ENCODE data around the gene RAB7B. TPM values are rescaled to one million over a fixed set of nuclear protein-coding genes. Genes with fewer than 3 reads are reported as not detected.

RAB7B gene
- total RNA-seq, 5 donors from 2014 or later (not counting 1 experiment from before 2014, with no cell fraction given), result 0.15 to 0.22 TPM; not detected in 3

GRCh38 chr1:205936311-205936710 is 66.9 kb downstream of the RAB7B start:
- Mint-ChIP-seq H3K36me3 (no peaks in the 10 kb centered on the region), H3K4me1 (no peaks in the 10 kb centered on the region), H3K27me3 (peaks cover 56 to 59% of the 10 kb centered on the region in 2 donors), H3K4me3 (no peak overlapping the region), H3K27ac (peak overlapping the region in 1 of 2 donors; percentile 28), H3K9me3 (no peaks in the 10 kb centered on the region)
- Histone ChIP-seq H3K4me3 (ENCODE audit: control insufficient read depth in 1 of 2, extremely low read depth in 1 of 2, low read length in 1 of 2) (no peak overlapping the region), H3K27me3 (replicated peaks in 1 of 2; ENCODE audit: control insufficient read depth in 2 of 2, extremely low read depth in 1 of 2, insufficient read depth in 2 of 2, low read length in 1 of 2) (peaks cover 0 to 63% of the 10 kb centered on the region in 2 experiments), H3K36me3 (ENCODE audit: control insufficient read depth in 2 of 2, extremely low read depth in 1 of 2, insufficient read depth in 1 of 2, low read length in 1 of 2) (no peaks in the 10 kb centered on the region), H3K27ac (ENCODE audit: low read length) (no peak overlapping the region), H3K9me3 (no peaks in the 10 kb centered on the region), H3K4me1 (ENCODE audit: control insufficient read depth in 1 of 2, extremely low read depth in 1 of 2, insufficient read depth in 2 of 2, low read length in 2 of 2) (no peaks in the 10 kb centered on the region)
- CTCF ChIA-PET, result no interaction called here
- ATAC-seq (replicated peaks in 1 of 4), result no peak
- POLR2A ChIA-PET, result no interaction called here
- no peak for DNase-seq
- WGBS (ENCODE audit: insufficient coverage), result 80% methylated on average over 5 of the region's 6 CpGs

- peaks cover 0 to 60% of the 10 kb centered on the region in 2 experiments for H3K27me3 ChIP-seq (replicated peaks in 1 of 2; ENCODE audit: control insufficient read depth in 2 of 2, extremely low read depth in 1 of 2, insufficient read depth in 2 of 2, low read length in 1 of 2)
- H3K27ac Mint-ChIP-seq, result no peak overlapping the region
- DNase-seq (no peak), ATAC-seq (replicated peaks in 1 of 4) (no peak)
- no peak overlapping the region for H3K4me3 Mint-ChIP-seq
- H3K36me3 ChIP-seq (ENCODE audit: control insufficient read depth in 2 of 2, extremely low read depth in 1 of 2, insufficient read depth in 1 of 2, low read length in 1 of 2), result no peaks in the 10 kb centered on the region
- no peak overlapping the region for H3K4me3 ChIP-seq (ENCODE audit: control insufficient read depth in 1 of 2, extremely low read depth in 1 of 2, low read length in 1 of 2)
- POLR2A ChIA-PET, result no interaction called here
- peaks cover 55 to 58% of the 10 kb centered on the region in 2 donors for H3K27me3 Mint-ChIP-seq
- no peaks in the 10 kb centered on the region for H3K36me3 Mint-ChIP-seq
- no peaks in the 10 kb centered on the region for H3K4me1 ChIP-seq (ENCODE audit: control insufficient read depth in 1 of 2, extremely low read depth in 1 of 2, insufficient read depth in 2 of 2, low read length in 2 of 2)
- H3K4me1 Mint-ChIP-seq, result no peaks in the 10 kb centered on the region
- H3K27ac ChIP-seq (ENCODE audit: low read length), result no peak overlapping the region
- H3K9me3 Mint-ChIP-seq, result no peaks in the 10 kb centered on the region
- WGBS (ENCODE audit: insufficient coverage), result 82% methylated on average over 8 of the region's 8 CpGs
- CTCF ChIA-PET, result no interaction called here
- H3K9me3 ChIP-seq, result no peaks in the 10 kb centered on the region
Measured at GRCh38 chr1:205935869-205936268, 67.3 kb downstream of the RAB7B start.

- 86% methylated on average over 4 of the region's 7 CpGs for WGBS (ENCODE audit: insufficient coverage)
- no peaks in the 10 kb centered on the region for H3K4me1 ChIP-seq (ENCODE audit: control insufficient read depth in 1 of 2, extremely low read depth in 1 of 2, insufficient read depth in 2 of 2, low read length in 2 of 2)
- H3K4me1 Mint-ChIP-seq, result no peaks in the 10 kb centered on the region
- H3K9me3 ChIP-seq, result no peaks in the 10 kb centered on the region
- no peak for DNase-seq
- no peaks in the 10 kb centered on the region for H3K9me3 Mint-ChIP-seq
- H3K27me3 ChIP-seq (replicated peaks in 1 of 2; ENCODE audit: control insufficient read depth in 2 of 2, extremely low read depth in 1 of 2, insufficient read depth in 2 of 2, low read length in 1 of 2), result peaks cover 0 to 49% of the 10 kb centered on the region in 2 experiments
- H3K36me3 ChIP-seq (ENCODE audit: control insufficient read depth in 2 of 2, extremely low read depth in 1 of 2, insufficient read depth in 1 of 2, low read length in 1 of 2), result no peaks in the 10 kb centered on the region
- ChIA-PET POLR2A (no interaction called here), CTCF (interaction anchor here in 1 of 2 donors (0.6 kb wide), 1 partner anchor 95 kb away, joined by 7 read pairs; no protein-coding TSS in a partner anchor)
- H3K4me3 ChIP-seq (ENCODE audit: control insufficient read depth in 1 of 2, extremely low read depth in 1 of 2, low read length in 1 of 2), result no peak overlapping the region
- no peak overlapping the region for H3K27ac ChIP-seq (ENCODE audit: low read length)
- H3K27ac Mint-ChIP-seq, result no peak overlapping the region
- peaks cover 45 to 48% of the 10 kb centered on the region in 2 donors for H3K27me3 Mint-ChIP-seq
- ATAC-seq (replicated peaks in 1 of 4), result no peak
- no peaks in the 10 kb centered on the region for H3K36me3 Mint-ChIP-seq
- H3K4me3 Mint-ChIP-seq, result no peak overlapping the region
Measured at GRCh38 chr1:205934788-205935187, 68.4 kb downstream of the RAB7B start.

- POLR2A ChIA-PET, result no interaction called here
- no peak overlapping the region for H3K27ac ChIP-seq (ENCODE audit: low read length)
- CTCF ChIA-PET, result interaction anchor here in 1 of 2 donors (0.6 kb wide), 1 partner anchor 95 kb away, joined by 7 read pairs; no protein-coding TSS in a partner anchor
- no peaks in the 10 kb centered on the region for H3K36me3 ChIP-seq (ENCODE audit: control insufficient read depth in 2 of 2, extremely low read depth in 1 of 2, insufficient read depth in 1 of 2, low read length in 1 of 2)
- Mint-ChIP-seq H3K36me3 (no peaks in the 10 kb centered on the region), H3K27me3 (peaks cover 40 to 44% of the 10 kb centered on the region in 2 donors), H3K9me3 (no peaks in the 10 kb centered on the region), H3K27ac (no peak overlapping the region), H3K4me1 (no peaks in the 10 kb centered on the region), H3K4me3 (no peak overlapping the region)
- peaks cover 0 to 44% of the 10 kb centered on the region in 2 experiments for H3K27me3 ChIP-seq (replicated peaks in 1 of 2; ENCODE audit: control insufficient read depth in 2 of 2, extremely low read depth in 1 of 2, insufficient read depth in 2 of 2, low read length in 1 of 2)
- 45% methylated on average over 4 of the region's 7 CpGs for WGBS (ENCODE audit: insufficient coverage)
- DNase-seq, result no peak
- H3K9me3 ChIP-seq, result no peaks in the 10 kb centered on the region
- ATAC-seq (replicated peaks in 1 of 4), result no peak
- H3K4me1 ChIP-seq (ENCODE audit: control insufficient read depth in 1 of 2, extremely low read depth in 1 of 2, insufficient read depth in 2 of 2, low read length in 2 of 2), result no peaks in the 10 kb centered on the region
- no peak overlapping the region for H3K4me3 ChIP-seq (ENCODE audit: control insufficient read depth in 1 of 2, extremely low read depth in 1 of 2, low read length in 1 of 2)
Measured at GRCh38 chr1:205933671-205934618, 69.2 kb downstream of the RAB7B start.

- no peak overlapping the region for H3K27ac Mint-ChIP-seq
- POLR2A ChIA-PET, result no interaction called here
- no peaks in the 10 kb centered on the region for H3K4me1 Mint-ChIP-seq
- Histone ChIP-seq H3K27me3 (replicated peaks in 1 of 2; ENCODE audit: control insufficient read depth in 2 of 2, extremely low read depth in 1 of 2, insufficient read depth in 2 of 2, low read length in 1 of 2) (peaks cover 0 to 42% of the 10 kb centered on the region in 2 experiments), H3K36me3 (ENCODE audit: control insufficient read depth in 2 of 2, extremely low read depth in 1 of 2, insufficient read depth in 1 of 2, low read length in 1 of 2) (no peaks in the 10 kb centered on the region), H3K4me1 (ENCODE audit: control insufficient read depth in 1 of 2, extremely low read depth in 1 of 2, insufficient read depth in 2 of 2, low read length in 2 of 2) (no peaks in the 10 kb centered on the region), H3K9me3 (no peaks in the 10 kb centered on the region), H3K27ac (ENCODE audit: low read length) (no peak overlapping the region), H3K4me3 (ENCODE audit: control insufficient read depth in 1 of 2, extremely low read depth in 1 of 2, low read length in 1 of 2) (no peak overlapping the region)
- H3K27me3 Mint-ChIP-seq, result peaks cover 31 to 41% of the 10 kb centered on the region in 2 donors
- H3K36me3 Mint-ChIP-seq, result no peaks in the 10 kb centered on the region
- DNase-seq (no peak), ATAC-seq (replicated peaks in 1 of 4) (no peak)
- CTCF ChIA-PET, result no interaction called here
- no peaks in the 10 kb centered on the region for H3K9me3 Mint-ChIP-seq
- H3K4me3 Mint-ChIP-seq, result no peak overlapping the region
- 86% methylated on average over 2 of the region's 6 CpGs for WGBS (ENCODE audit: insufficient coverage)
Measured at GRCh38 chr1:205932776-205933175, 70.4 kb downstream of the RAB7B start.

GRCh38 chr1:205930799-205931281 is 72.4 kb downstream of the RAB7B start:
- peaks cover 0 to 45% of the 10 kb centered on the region in 2 experiments for H3K27me3 ChIP-seq (replicated peaks in 1 of 2; ENCODE audit: control insufficient read depth in 2 of 2, extremely low read depth in 1 of 2, insufficient read depth in 2 of 2, low read length in 1 of 2)
- Mint-ChIP-seq H3K27ac (no peak overlapping the region), H3K4me3 (no peak overlapping the region), H3K9me3 (no peaks in the 10 kb centered on the region), H3K4me1 (no peaks in the 10 kb centered on the region), H3K27me3 (peaks cover 20 to 33% of the 10 kb centered on the region in 2 donors), H3K36me3 (no peaks in the 10 kb centered on the region)
- ChIA-PET CTCF (no interaction called here), POLR2A (no interaction called here)
- 34% methylated on average over 3 of the region's 4 CpGs for WGBS (ENCODE audit: insufficient coverage)
- no peaks in the 10 kb centered on the region for H3K4me1 ChIP-seq (ENCODE audit: control insufficient read depth in 1 of 2, extremely low read depth in 1 of 2, insufficient read depth in 2 of 2, low read length in 2 of 2)
- ATAC-seq (replicated peaks in 1 of 4), result no peak
- no peaks in the 10 kb centered on the region for H3K9me3 ChIP-seq
- no peak for DNase-seq
- H3K27ac ChIP-seq (ENCODE audit: low read length), result no peak overlapping the region
- H3K36me3 ChIP-seq (ENCODE audit: control insufficient read depth in 2 of 2, extremely low read depth in 1 of 2, insufficient read depth in 1 of 2, low read length in 1 of 2), result no peaks in the 10 kb centered on the region
- no peak overlapping the region for H3K4me3 ChIP-seq (ENCODE audit: control insufficient read depth in 1 of 2, extremely low read depth in 1 of 2, low read length in 1 of 2)
